Measurements from ENCODE around the gene MRPS35.

MRPS35 gene

GRCh38 chr12:27800819-27801218 lies 90.2 kb downstream of the MRPS35 start:
- Histone ChIP-seq H3K27ac (no peak overlapping the region), H3K4me3 (no peak overlapping the region)

- H3K4me3 ChIP-seq, result no peak overlapping the region
- no peak overlapping the region for H3K27ac ChIP-seq
These were observed 91.0 kb downstream of the MRPS35 start for GRCh38 chr12:27801630-27802029.

GRCh38 chr12:27802511-27802910 lies 91.9 kb downstream of the MRPS35 start:
- no peak overlapping the region for H3K4me3 ChIP-seq
- no peak overlapping the region for H3K27ac ChIP-seq

- Histone ChIP-seq H3K4me3 (no peak overlapping the region), H3K27ac (no peak overlapping the region)
These were observed 92.3 kb downstream of the MRPS35 start for GRCh38 chr12:27802936-27803335.

GRCh38 chr12:27805238-27805637 lies 94.6 kb downstream of the MRPS35 start:
- Histone ChIP-seq H3K27ac (no peak overlapping the region), H3K4me3 (no peak overlapping the region)

All from skin epidermis (tissue), 12 donors.